HG03469 (cell line): ENCODE measurements around the gene RRM1.

Experiments
- ATAC-seq: cut with Tn5 transposase; IDR thresholded peaks from one replicate; pipeline ENCODE4 v1.9.1; 2021; ENCODE audit warnings: mild to moderate bottlenecking, moderate library complexity, moderate number of reproducible peaks; ENCODE audit not compliant: unreplicated experiment

RRM1 gene

GRCh38 chr11:4185561-4185960 lies 91.0 kb downstream of the RRM1 start:
- ATAC-seq = no peak

GRCh38 chr11:4186464-4187054 lies 92.0 kb downstream of the RRM1 start:
- ATAC-seq = no peak

GRCh38 chr11:4187055-4187988 lies 92.7 kb downstream of the RRM1 start:
- ATAC-seq = peak; percentile 88
